Measurements from ENCODE around the gene TRAT1.

The TRAT1 gene

DNA sequence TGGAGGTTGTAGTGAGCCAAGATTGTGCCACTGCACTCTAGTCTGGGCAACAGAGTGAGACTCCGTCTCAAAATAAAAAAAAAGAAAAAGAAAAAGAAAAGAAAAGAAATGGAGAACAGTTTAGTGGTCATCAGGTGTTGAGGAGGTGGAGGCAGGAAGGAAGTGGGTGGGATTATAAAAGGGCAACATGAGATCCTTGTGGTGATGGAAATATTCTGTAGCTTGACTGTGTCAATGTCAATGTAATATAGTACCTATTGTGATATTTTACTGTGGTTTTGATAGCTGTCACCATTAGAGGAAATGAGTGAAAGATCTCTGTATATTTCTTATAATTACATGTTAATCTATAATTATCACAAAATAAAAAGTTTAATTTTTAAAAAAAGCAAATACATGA, 60.8 kb downstream of the TRAT1 start:
- TF ChIP-seq, protein P1, sequence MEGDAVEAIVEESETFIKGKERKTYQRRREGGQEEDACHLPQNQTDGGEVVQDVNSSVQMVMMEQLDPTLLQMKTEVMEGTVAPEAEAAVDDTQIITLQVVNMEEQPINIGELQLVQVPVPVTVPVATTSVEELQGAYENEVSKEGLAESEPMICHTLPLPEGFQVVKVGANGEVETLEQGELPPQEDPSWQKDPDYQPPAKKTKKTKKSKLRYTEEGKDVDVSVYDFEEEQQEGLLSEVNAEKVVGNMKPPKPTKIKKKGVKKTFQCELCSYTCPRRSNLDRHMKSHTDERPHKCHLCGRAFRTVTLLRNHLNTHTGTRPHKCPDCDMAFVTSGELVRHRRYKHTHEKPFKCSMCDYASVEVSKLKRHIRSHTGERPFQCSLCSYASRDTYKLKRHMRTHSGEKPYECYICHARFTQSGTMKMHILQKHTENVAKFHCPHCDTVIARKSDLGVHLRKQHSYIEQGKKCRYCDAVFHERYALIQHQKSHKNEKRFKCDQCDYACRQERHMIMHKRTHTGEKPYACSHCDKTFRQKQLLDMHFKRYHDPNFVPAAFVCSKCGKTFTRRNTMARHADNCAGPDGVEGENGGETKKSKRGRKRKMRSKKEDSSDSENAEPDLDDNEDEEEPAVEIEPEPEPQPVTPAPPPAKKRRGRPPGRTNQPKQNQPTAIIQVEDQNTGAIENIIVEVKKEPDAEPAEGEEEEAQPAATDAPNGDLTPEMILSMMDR (IDR thresholded peaks at IDR 0.05; ENCODE audit: extremely low read depth, missing control alignments), result no peak
- no peak for DNase-seq (ENCODE audit: low spot score)

DNA sequence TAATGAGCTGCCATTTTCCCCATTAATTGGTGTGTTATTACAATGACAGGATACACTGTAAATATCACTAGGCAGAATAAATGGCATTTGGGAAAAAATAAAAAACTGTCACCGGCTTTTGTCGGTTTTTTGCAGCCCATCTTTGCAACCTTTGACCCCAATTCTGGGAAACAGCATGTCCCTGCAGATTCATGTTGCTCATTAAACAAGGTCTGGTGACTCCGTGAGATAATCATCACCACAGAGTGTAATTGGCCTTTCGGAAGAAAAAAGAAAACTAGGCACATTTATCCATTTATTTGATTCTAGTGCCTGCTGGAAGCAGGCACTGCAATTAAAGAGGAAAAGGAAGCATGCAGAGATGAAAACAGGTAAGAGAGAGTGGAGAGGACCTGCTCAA, 64.5 kb downstream of the TRAT1 start:
- no peak for DNase-seq (ENCODE audit: low spot score)
- TF ChIP-seq, protein P1 (IDR thresholded peaks at IDR 0.05; ENCODE audit: extremely low read depth, missing control alignments), result no peak

DNA sequence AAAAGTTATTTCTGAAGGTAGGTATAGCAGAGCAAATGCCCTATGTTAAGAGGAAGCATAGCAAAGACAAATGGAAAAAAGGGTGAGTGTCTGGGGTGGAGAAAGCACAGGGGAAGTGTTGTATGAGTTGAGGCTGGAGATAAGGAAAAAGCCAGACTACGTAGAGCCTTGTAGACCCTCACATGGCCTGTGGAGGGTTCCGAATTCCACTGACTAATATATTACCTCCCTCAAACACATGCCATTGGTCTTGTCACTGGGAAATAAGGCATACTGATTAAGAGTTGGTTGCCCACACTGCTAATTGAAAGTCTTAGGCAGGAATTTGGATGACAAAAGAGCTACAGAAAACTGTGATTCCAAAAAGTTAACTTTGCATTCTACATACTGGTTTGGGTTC, 65.2 kb downstream of the TRAT1 start:
- no peak for DNase-seq (ENCODE audit: low spot score)
- TF ChIP-seq, protein P1 (IDR thresholded peaks at IDR 0.05; ENCODE audit: extremely low read depth, missing control alignments), result no peak

DNA sequence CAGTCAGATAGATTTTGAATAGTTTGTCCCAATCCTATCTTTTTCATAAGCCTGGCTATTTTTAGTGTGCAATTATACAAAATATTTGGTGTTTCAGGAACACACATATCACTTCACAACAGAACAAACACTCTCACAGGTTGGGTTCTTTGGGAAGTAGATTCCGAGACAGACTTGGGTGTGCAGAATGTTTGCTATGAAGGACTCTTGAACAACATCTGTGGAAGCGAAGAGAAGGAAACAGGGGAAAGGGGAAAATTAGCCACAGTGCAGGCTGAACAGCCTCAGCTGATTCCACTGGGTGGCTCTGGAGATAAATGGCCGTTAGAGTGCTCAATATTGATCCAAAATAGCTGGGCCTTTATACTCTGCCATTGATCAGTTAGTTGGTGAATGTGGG, 69.2 kb downstream of the TRAT1 start:
- TF ChIP-seq, protein P1 (IDR thresholded peaks at IDR 0.05; ENCODE audit: extremely low read depth, missing control alignments), result no peak
- no peak for DNase-seq (ENCODE audit: low spot score)

DNA sequence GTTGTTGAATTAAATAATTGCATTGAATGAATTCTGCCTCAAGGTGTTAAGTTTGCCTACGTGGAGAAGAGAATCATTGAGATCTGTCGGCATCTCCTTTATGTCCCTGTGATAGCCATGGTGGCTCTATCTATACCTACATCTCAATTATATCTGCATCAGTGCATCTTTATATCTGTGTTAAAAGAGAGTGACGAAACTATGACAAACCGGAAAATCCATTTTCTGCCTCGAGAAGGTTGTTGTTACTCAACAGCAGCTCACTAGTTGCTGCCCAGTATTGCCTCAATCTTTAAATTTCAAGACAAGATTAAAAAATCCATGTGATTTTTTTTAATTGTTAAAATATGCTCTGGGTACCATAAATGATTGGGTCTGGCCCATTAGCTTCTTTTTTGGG, 72.4 kb downstream of the TRAT1 start:
- TF ChIP-seq, protein P1 (IDR thresholded peaks at IDR 0.05; ENCODE audit: extremely low read depth, missing control alignments), result no peak
- DNase-seq (ENCODE audit: low spot score), result no peak

DNA sequence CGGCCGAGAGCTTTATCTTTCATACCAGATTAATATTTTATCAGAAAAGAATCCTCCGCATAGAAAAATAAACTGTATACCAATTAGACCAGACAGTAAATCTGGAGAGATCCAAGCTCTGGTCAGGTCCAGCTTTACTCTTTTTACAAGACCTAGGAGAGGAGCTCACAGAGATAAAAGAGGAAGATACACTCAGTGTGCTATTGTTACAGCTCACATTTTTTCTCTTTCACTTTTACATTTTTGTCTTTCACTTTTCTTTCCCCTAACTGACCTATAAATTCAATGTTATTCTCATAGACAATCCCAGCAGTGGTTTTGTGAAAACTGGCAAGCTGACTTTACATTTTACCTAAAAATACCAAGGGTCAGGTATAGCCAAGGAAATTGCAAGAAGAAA, 75.3 kb downstream of the TRAT1 start:
- DNase-seq (ENCODE audit: low spot score), result peak; percentile 33
- TF ChIP-seq, protein P1 (IDR thresholded peaks at IDR 0.05; ENCODE audit: extremely low read depth, missing control alignments), result no peak

DNA sequence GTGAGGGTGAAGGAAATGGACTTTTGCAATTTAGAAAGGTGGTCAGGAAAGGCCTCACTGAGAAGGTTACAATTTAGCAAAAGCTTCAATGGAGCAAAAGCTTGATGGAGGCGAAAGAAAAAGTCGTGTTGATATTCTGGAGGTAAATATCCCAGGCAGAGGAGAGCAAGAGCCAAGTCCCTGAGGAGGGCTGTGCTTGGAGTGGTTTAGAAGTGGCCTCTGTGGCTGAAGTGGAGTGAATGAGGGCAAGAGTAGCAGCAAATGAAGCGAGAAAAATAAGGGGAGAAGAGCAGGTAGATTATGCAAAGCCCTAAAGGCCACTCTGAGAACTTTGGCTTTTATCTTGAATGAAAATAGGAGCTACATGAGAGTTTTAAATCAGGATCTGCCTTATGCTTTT, 76.9 kb downstream of the TRAT1 start:
- TF ChIP-seq, protein P1 (IDR thresholded peaks at IDR 0.05; ENCODE audit: extremely low read depth, missing control alignments), result no peak
- no peak for DNase-seq (ENCODE audit: low spot score)
